Ovary (tissue), 3 donors: ENCODE measurements around the gene TRAF3.
A peak's percentile ranks its signal among the peaks of the same experiment; 100 is the strongest.

Experiments
- EP300 ChIP-seq: sonication (generic); formaldehyde crosslinking; IDR thresholded peaks from one replicate; pipeline ENCODE4 v1.6.1; 2017; ENCODE audit warnings: antibody characterized with exemption
- POLR2A ChIP-seq: fragments of 450-650 bp; IDR thresholded peaks from one replicate; pipeline ENCODE4 v1.6.1; 2017; ENCODE audit warnings: antibody characterized with exemption, mild to moderate bottlenecking, moderate library complexity
- TF ChIP-seq, protein P1 (sequence below), 3 donors: fragments of 450-650 bp in 2 of 3; fragments of 200-600 bp in 1 of 3; IDR thresholded peaks; one replicate each; pipeline versions ENCODE4 v1.5.1 to v1.8.0; 2016 to 2022; ENCODE audit warnings: antibody characterized with exemption in 3 of 3, mild to moderate bottlenecking in 1 of 3
- donor health status: DM: no; HTN: no; CAD: no.

DNA sequence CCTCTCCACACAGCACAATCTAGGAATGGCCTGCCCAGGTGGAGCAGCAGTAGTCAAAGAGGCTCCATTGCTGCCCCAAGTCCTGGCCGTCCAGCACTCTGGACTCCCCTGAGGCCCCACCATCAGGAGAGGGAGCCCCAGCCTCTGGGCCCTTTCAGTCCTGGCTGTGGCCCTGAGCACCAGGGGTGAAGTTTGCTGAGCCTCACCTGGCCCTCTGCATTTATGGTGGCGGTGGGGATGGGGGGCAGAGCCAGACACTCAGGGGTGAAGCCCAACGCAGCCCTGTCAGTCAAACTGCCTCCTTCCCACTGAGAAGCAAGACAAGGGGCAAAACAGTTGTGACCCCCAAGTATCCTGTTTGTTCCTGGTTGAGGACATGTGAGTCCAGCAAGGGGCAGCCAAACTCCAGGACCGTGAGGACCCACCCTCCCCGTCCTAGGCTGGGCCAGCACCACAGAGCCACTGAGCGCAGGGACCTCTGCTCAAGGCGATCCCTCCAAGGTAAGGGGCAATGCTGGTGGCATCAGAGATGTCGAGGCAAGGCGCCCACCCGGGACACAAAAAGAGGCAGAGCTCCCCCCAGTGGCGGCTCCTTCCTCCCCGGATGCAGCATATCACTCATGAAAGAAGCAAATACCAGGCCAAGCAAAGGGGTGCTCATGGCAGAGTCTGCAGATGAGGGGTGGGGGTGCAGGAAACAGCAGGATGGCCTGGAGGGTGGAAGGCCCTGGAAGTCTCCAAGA lies 140.4 kb downstream of the TRAF3 start:
- no peak for TF ChIP-seq POLR2A
- TF ChIP-seq, protein P1, sequence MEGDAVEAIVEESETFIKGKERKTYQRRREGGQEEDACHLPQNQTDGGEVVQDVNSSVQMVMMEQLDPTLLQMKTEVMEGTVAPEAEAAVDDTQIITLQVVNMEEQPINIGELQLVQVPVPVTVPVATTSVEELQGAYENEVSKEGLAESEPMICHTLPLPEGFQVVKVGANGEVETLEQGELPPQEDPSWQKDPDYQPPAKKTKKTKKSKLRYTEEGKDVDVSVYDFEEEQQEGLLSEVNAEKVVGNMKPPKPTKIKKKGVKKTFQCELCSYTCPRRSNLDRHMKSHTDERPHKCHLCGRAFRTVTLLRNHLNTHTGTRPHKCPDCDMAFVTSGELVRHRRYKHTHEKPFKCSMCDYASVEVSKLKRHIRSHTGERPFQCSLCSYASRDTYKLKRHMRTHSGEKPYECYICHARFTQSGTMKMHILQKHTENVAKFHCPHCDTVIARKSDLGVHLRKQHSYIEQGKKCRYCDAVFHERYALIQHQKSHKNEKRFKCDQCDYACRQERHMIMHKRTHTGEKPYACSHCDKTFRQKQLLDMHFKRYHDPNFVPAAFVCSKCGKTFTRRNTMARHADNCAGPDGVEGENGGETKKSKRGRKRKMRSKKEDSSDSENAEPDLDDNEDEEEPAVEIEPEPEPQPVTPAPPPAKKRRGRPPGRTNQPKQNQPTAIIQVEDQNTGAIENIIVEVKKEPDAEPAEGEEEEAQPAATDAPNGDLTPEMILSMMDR (IDR thresholded peaks at IDR 0.05): peak in 1 of 3 donors; percentile 10
- TF ChIP-seq EP300: no peak
